CD4-positive, alpha-beta T cell treated with Interleukin-1 beta for 1 hour (primary cell): ENCODE data around the gene PLCB1.

ENCODE experiments used
- DNase-seq, 2 donors: peaks; one replicate each; pipeline ENCODE4 v3.0.0-alpha.2; 2020 to 2022

Gene PLCB1

DNA sequence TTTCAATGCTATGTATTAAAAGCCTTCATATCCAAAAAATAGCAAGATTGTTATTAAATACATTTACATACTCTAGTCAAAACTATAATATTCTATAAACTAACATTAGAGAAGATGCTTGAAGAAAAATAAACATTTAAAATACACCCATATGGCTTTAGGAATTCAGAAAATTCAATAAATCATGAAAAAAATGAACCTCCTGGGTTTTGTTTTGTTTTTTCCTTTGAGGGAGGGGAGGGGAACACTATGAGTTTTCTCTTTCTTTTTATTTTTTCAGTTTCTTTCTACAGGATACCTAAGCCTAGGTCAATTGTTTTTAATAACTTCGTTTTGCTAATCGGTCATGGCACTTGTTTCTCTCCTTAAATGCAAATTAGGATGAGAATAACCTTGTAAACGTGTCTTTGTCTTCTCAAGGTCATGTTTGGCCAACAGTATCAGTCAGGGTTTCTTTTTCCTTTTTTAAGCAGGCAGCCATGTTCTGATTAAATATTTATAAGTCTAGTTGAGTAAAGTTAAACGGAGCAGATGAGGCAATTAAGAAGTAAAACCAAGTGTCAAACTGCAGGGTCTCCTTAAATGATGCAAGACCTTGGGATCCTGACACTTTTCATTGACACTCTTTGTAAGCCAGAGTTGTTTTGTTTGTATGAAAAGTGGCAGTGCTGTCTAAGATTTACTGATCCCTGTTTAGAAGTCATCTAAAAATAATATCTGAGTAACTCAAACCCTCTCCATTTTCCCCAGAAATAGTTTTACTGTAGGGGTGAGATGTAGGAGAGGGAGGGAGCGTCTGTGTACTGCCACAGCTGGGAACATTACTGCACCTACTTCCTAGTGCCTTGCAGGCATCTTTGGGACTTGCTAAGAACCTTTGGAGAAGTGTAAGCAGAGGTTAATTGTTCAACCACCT lies 392.3 kb downstream of the PLCB1 start:
- DNase-seq: no peak

DNA sequence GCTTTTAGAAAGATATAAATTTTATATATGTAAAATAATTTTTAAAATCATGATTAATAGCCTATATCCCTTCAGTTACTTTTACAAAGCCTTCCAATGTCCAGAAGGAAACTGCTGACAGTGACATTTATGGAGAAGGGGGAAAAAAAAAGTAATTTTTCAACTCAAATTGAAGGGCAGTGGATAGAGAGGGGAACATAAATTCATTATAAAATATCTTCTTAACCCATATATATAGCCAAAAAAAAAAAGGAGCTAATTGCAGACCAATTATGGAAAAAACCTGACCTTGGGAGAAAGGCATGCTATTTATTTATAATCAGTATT lies 392.9 kb downstream of the PLCB1 start:
- no peak for DNase-seq

DNA sequence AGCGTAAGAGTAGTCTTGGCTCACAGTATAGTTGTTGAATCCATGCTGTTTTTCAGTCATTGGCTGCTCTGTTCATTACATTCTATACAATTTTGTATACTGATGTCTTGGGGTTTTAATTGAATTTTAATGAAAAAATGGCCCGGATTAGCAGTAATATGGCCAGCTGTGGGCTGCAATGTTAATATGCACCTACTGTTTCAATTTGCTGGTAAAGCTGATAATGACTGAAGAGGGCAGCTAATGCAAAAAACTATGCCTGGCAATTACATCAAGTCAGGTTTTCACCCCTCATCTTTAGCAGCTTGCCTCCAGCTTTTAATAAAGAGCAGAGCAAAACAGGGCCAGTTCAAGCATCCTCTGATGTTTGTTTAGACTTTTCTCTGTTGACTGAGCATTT lies 394.5 kb downstream of the PLCB1 start:
- DNase-seq: no peak

DNA sequence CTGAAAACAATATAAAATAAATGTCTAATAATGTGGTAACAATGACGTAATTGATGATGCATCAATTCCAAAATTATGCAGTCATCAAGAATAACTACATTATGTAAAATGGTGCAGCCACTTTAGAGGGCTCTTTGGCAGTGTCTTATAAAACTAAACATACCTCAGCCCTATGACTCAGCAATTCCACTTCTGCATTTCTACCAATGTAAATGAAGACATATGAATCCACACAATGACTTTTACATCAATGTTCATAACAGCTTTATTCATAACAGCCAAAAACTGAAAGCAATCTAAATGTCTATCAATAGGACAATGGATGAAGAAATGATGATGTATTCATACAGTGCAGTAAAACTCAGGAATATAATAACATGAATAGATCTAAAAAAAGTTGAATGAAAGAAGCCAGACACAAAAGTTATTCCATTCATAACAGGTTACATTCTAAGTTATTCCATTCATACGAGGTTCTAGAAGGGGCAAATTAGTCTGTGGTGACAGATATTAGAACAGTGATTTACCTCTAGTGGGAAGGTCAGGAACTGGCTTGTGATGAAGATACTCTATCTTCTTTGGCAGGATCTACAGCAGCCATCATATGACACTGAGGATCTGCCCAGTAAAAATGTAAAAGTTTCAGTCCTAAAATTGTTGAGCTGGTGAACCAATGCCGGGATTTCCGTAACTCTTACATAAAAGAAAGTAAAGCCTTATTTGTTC lies 396.1 kb downstream of the PLCB1 start:
- DNase-seq: no peak

DNA sequence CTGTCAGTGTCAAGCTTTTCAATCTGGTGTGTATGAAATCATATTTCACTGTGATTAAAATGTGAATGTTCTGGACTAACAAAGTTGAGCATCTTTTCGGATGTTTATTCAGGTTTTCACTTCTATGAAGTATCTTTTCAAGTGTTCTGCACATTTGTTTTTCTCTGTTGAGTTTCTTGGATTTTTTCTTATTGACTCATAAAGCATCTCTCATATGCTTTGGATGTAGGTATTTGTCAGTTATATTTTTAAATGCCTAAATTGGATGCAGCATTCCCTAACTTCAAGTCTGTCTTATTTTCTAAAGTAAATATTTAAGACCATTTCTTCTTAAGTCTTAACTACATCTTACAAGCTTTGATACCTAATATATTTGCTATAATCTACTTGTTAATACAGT lies 398.0 kb downstream of the PLCB1 start:
- no peak for DNase-seq

DNA sequence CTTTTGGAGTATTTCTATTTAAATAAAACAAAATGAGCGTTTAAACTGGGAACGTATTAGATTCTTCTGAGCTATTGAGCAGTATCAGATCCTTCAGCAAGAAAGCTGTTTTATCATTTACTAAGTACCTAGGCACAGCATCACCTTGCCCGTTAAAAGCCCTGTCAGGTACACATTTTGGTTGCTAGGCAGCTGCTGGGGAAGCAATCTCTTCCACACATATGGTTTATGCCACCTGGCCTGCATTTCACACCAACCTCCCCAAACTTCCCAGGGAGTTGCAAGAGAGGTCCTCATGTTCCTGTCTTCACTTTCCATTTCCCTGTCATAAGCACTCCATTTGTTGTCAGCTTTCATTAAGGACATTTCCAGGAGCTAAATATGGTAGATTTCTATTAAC lies 400.1 kb downstream of the PLCB1 start:
- no peak for DNase-seq

DNA sequence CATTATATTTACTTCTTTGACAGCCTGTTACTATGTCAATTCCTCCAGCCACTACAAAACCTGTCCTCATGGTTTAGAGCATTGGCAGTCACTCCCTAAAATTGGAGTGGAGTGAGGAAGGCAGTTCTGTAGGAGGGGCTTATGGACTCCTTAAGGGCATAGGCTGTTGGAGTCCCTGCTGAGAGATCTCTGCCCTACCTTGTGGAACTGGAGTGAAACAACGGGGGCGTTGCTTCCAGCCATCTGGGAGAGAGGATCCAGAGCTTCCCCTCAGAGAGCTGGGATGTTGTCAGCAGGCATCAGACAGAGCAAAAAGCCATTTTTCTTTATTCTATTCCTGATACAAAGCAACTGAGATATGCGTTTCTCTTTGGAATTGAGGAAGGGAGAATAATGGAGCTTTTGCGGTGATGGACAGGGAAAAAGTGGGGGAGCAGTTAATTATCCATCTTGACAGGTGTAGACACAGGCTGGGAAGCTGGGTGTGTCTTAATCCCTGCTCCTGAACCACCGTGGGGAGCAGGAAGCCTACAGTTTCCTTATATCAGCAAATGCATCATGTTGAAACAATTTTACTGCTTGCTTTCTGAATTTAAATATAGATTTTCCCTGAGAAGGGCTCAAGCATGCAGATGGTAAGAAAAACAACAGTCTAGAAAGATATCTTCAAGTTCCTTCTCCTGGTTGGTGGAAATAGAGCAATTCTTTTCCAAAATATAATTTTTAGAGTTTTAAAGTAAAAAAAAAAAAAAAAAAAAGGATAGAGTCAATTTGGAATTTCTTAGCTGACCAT lies 402.5 kb downstream of the PLCB1 start:
- no peak for DNase-seq

DNA sequence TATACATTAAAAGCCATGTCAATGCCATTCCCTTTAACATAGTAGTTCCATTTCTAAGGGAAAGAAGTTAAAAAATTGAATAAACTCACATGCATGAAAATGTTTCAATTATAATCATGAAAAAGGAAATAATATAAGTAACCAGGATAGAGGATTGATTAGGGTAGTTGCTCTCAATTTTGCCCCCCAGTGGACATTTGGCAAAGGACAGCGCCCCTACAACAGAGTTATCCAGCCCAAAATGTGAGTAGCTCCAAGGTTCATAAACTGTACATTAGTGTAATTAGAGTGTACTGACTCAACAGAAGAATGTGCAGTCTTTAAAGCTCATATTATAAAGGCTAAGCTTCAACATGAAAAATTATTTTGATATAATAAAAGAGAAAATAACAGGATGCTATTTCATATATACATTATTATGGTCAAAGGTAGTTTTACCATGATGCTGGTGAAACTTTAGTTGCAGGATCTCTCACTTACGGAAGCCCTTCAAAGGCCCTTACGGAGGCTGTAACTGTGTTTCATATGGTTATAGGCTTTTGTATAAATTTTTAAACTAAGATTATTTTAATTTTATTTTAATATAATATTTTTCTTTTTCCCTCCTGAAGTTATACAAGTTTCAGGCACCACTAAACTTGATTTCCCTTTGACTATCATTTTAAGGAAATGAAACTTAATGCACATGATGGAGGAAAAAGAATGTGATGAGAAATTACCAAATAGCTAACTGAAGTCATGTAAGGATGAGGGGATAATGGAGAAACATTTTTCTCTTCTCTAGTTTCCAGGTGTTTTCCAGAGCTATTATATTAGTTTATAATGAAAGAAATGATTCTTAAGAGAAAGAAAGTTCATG lies 403.6 kb downstream of the PLCB1 start:
- DNase-seq: peak in 1 of 2 donors; percentile 11

DNA sequence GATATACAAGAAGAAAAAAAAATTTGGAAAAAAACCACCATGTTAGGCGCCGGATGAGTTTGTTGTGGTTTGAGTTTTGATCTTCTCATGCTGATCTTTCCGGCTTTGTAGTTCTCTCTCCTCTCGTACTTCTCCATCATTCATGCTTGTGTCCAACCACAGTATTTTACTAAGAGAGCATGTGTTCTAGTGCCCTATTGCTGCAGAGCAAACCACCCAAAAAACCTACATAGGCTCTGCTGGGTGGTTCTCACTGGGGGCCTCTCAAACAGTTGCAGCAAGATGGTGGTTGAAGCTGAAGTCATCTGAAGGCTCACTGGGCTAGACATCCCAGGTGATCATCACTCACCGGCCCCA lies 404.2 kb downstream of the PLCB1 start:
- no peak for DNase-seq

DNA sequence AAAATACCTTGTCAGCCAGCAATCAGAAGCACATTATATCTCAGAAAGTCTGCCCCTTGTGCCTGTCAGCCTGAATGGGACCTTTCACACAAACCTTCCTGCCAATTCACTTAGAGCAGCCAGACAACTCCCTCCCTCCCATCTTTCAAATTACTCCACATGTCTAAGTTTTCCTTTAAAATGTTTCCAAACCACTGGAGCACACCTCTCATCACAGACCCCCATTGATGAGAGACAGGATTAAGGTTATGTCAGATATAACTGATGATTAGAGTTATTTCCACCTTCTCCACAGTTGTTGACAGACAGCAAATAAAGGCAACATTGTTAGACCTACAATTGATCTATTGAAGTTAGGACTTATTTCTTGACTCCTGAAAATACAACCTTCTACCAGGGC lies 408.4 kb downstream of the PLCB1 start:
- no peak for DNase-seq

DNA sequence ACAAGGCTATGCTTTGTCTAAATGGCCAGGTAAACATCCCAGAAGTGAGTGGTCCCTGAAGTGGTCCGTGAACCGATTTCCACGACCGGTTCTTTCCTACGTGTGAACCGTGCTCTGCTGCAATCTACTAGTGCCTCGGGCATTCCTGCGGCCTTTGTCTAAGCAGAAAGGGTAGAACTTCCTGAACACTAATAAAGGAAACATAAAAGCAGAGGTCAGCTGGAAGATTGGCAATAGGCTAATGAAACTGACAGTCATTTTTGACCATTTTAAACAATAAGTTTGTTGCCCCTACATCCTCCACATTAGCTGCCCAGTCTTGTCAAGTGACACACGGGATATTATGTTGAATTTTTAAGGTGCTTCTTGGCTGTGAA lies 410.0 kb downstream of the PLCB1 start:
- DNase-seq: no peak

DNA sequence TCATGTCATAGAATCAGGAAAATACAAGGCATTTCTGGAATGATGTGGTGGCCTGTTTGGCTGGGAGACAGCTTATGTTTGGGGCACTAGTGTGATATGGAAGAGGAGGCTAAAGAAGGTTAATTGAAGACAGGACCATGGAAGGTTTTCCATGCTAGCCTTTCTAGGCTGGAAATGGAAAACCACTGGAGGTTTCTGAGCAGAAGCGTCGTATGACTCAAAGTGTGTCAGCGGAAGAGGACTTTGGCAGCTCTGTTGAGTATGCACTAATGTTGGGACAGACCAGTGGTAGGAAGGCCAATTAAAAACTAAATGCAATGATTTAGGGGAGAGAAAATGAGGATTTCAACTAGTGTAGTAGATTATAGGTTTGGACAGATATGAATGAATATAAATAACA lies 413.1 kb downstream of the PLCB1 start:
- no peak for DNase-seq

DNA sequence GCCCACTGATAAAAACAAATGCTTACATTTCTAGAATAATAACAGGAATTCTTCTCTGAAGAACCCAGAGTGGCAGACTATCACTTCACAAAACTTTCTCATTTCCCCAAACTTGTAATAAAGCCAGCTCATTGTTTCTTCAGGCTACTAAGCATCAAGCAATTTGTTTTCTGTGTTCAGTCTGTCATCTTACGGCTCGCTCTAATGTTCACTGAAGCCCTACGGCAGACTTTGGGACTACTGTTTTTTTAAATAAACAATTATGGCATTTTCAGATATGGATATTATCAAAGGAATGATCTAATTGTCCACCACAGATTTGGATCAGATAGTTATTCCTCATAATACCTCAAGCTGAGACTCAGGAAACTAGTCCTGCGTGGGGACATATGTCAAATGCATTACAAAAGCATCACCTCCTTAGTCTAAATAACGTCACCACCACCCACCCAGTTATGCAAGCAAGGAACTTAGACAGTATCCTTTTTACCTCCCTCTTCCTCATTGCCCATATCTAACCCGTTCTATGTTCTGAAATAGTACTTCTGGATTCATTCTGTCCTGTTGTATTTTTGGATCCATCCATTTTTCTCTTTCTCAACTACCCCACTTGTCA lies 415.1 kb downstream of the PLCB1 start:
- DNase-seq: no peak

DNA sequence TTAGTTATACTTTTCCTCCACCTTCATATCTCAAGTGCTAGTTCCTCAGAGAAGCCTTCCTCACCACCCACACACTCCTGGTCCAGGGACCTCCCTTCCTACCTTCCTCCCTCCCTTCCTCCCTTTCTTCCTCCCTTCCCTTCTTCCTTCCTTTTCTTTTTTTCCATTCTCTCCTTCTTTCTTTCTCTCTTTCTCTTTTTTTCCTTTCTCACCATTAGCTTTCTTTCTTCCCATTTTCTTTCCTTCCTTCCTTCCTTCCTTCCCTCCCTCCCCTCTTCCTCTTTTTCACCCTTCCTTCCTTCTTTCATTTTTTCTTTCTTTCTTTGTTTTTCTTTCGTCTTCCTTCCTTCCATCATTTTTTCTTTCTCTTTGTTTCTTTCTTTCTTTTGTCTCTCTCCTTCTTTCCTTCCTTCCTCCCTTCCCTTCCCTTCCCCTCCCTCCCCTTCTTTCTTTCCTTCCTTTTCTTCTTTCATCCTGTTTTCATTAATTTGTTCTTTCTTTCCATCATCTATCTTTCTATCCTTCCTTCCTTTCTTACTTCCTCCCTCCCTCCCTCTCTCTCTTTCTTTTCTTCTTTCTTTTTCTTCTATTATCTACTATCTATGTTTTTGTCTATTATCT lies 416.0 kb downstream of the PLCB1 start:
- no peak for DNase-seq

DNA sequence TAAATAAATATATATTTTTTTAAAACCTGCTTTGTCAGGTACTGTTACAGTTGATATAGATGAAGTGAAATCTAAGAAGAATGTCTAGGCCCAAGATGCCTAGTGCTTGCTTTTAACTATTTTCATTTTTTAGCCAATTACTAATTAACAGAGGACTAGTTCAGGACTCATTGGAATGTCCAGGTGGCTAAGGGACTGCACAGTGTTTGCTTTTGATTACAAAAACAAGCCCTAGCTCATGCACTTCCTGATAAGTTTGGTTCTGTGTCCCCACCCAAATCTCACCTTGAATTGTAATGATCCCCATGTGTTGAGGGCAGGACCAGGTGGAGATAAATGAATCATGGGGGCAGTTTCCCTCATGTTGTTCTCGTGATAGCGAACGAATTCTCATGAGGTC lies 417.1 kb downstream of the PLCB1 start:
- no peak for DNase-seq

DNA sequence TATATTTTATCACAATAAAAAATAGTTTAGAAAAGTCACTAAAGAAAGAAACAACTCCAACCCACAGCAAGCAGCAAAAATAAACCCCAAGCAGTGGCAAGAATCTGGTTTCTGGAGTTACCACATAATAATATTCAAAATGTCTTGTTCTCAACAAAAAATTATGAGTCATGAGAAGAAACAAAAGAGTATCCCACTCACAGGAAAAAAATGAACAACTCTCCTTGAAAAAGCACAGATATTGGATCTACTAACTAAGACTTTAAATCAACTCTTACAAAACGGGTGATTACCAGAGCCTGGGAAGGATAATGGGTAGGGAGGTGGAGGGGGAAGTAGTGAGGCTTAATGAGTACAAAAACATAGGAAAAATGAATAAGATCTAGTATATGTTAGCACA lies 425.6 kb downstream of the PLCB1 start:
- no peak for DNase-seq

DNA sequence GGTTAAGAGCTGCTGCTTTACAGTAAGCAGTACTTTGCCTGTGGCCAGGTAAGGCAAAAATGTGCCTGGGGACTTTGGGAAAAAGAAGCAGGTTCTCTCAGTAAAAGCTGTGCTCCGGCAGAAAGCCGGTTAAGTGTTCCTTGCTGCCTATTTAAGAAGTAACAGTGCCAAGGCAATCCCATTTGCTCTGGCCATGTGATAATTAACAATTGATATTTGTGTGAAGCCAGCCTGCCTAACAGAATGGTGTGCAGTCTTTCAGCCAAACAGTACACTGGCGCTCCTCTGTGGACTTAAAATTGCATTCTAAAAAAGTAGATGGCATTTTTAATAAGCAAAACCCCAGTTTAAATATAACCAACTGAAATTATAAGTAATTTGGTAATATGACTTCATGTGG lies 430.3 kb downstream of the PLCB1 start:
- DNase-seq: no peak

DNA sequence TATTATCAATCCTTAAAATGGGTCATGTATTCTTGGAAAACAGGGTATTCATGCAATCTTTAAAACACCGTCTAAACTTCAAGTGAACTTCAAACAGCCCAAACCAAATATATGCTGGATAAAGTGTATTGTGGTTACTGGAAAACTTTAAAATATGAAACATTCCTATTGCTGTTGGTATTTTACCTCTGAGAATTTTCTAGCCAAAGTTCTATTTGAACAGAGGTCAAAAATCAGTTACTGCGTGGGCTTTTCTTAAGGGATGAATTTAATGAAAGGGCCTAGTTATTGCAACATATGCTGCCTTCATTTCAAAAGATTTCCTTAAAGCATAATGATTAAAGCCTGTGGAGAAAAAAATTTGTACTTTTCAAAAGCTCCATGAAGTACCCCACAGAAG lies 436.0 kb downstream of the PLCB1 start:
- DNase-seq: no peak

DNA sequence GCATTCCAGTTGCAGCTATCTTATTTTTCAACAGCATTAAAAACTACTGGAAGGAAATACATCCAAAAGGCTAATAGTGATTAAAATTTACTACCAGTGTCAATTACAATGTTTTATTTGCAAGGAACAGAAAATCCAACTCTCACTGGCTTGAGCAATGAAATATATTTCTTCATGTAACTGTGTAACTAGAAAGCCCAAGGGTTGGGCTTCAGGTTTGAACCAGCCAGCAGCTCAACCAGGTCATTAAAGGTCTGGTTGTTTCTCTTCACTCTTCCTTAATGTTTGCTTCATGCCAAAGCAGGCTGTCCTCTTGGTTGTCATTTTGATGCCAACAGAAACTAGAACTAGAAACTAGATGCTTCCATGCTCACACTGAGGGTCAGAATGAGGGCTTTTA lies 437.7 kb downstream of the PLCB1 start:
- DNase-seq: no peak

DNA sequence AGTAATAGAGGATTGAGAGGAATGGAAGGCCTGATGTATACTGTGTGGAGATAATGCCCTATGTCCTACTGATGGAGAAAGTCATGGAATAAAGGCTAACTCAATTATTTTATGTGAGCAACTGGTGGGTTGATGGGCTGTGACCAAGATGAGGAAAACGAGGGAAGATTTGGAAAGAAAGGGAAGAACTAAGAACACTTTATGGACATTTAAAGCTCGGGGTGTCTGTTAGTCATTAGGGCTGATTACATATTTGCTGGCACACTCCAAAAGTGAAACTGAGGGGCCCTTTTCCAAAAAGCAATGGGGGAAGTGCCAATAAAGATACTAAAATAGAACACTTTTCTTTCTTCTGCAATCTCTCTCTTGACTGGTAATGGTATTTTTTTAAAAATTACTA lies 439.5 kb downstream of the PLCB1 start:
- no peak for DNase-seq

DNA sequence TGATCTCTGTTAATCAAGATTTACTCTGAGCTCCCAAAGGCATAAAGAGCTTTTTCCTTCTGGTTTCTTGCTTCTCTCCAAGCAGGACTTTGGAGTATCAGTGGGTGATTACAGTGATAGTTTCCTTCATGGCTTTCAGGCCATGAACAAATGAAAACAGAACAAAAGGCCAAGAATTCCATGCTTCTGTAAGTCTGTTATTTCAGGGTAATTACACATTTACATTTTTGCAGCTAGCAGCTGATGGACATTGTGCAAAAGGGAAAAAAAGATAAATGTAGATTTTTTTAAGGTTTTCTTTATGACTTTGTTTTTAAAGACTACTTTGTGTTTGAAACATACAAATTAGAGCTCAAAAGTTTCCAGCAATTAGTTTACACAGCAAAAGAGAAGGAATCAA lies 441.6 kb downstream of the PLCB1 start:
- no peak for DNase-seq

DNA sequence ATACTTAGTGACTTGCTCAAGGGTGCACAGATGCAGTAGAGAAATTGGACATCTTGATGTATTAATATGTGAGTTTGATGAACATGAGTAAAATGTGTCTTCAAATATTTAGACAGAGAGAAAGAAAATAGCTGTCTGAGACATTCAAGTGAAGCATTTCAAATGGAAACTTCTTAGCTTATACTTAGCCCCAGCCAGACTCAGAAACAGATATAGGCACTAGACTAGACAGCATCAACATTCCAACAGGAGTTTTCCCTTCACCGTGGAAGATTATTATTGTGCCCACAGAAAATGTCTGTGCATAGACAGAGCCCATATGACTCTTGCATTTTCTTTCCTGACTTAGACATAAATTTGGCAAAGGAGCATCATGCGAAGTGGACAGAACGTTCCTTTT lies 443.0 kb downstream of the PLCB1 start:
- DNase-seq: no peak
